Skeletal muscle tissue (tissue), 4 donors: ENCODE results near the gene PLCB2. TPM values are rescaled to one million over a fixed set of nuclear protein-coding genes. Genes with fewer than 3 reads are reported as not detected.

Source experiments
- H3K27ac ChIP-seq: one replicate; pipeline ENCODE4 v1.7.0; 2013; ENCODE audit warnings: mild to moderate bottlenecking, low read depth, low read length, inconsistent platforms
- H3K27me3 ChIP-seq, 3 donors: one replicate each; pipeline ENCODE4 v1.7.0; 2013; ENCODE audit warnings: low read length in 3 of 3; ENCODE audit not compliant: control insufficient read depth in 3 of 3, insufficient read depth in 3 of 3
- H3K36me3 ChIP-seq, 3 donors: one replicate each; pipeline ENCODE4 v1.7.0; 2013; ENCODE audit warnings: low read length in 3 of 3; ENCODE audit not compliant: control insufficient read depth in 3 of 3, insufficient read depth in 3 of 3
- H3K4me1 ChIP-seq, 3 donors: one replicate each; pipeline ENCODE4 v1.7.0; 2013; ENCODE audit warnings: low read length in 3 of 3, mild to moderate bottlenecking in 3 of 3; ENCODE audit not compliant: control insufficient read depth in 3 of 3, insufficient read depth in 3 of 3
- H3K4me3 ChIP-seq, 3 donors: one replicate each; pipeline ENCODE4 v1.7.0; 2013; ENCODE audit warnings: low read length in 3 of 3
- H3K9ac ChIP-seq, 3 donors: one replicate each; pipeline ENCODE4 v1.7.0; 2013; ENCODE audit warnings: low read length in 3 of 3, mild to moderate bottlenecking in 3 of 3, moderate library complexity in 2 of 3, low read depth in 1 of 3
- H3K9me3 ChIP-seq, 3 donors: one replicate each; pipeline ENCODE4 v1.7.0; 2013; ENCODE audit warnings: low read length in 3 of 3; ENCODE audit not compliant: control insufficient read depth in 3 of 3
- total RNA-seq: library from RNA; depleted of rRNA; stranded (reverse); fragments of >200 nt; gene quantifications from one replicate; pipeline ENCODE4 v1.2.3, GENCODE V29; 2014
- donor health status: Osteomylitis.

Gene PLCB2
- total RNA-seq, 1 donor from 2014 or later: 3.7 TPM

DNA sequence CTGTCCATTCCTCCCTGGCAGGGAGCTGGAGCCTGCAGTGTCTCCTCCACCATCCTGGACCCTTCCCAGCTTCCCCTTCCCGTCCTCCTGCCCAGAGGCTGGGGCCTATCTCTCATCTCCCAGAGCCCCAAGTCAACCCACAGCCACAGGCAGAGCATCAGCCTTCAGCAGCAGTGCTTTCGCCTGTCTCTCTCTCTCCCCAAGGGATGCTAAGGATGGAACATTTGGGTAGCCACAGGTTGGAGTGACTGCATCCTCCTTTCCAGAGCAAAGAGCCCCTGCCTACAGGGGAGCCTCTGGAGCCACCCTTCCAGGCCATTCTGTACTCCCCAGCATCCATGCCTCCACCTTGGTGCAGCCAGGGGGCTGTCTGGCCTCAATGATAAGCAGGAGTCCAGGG lies 4.2 kb downstream of the PLCB2 start:
- peaks cover 0 to 4% (median 0%) of the 10 kb centered on the region in 3 donors for H3K4me1 ChIP-seq
- H3K27me3 ChIP-seq: peaks cover 0 to 6% (median 0%) of the 10 kb centered on the region in 3 donors
- no peak overlapping the region for H3K9ac ChIP-seq
- peaks cover 0 to 5% (median 0%) of the 10 kb centered on the region in 3 donors for H3K9me3 ChIP-seq
- no peak overlapping the region for H3K4me3 ChIP-seq
- peaks cover 0 to 4% (median 0%) of the 10 kb centered on the region in 3 donors for H3K36me3 ChIP-seq
- no peak overlapping the region for H3K27ac ChIP-seq

DNA sequence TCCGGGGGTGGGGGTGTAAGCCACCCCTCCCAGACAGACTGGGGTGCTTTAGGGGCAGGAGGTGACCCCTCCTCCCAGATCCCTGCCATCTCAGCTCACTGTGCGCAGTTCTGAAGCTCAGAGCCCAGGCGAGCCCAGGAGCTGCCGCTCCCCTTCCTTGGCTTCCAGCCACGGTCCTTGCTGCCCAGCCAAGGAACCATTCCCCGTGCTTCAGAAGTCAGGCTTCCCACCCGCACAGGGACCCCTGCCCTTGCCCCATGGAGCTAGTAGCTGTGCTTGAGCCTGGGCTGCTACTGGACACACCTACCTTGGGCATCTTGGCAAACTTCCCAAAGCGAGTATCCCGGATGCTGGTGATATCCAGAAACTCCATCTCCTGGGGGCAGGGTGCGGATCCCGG lies 4.8 kb downstream of the PLCB2 start:
- Histone ChIP-seq H3K36me3 (peaks cover 0 to 4% (median 0%) of the 10 kb centered on the region in 3 donors), H3K9ac (no peak overlapping the region), H3K4me3 (no peak overlapping the region), H3K27ac (no peak overlapping the region), H3K4me1 (peaks cover 0 to 4% (median 0%) of the 10 kb centered on the region in 3 donors), H3K27me3 (peaks cover 0 to 6% (median 0%) of the 10 kb centered on the region in 3 donors), H3K9me3 (peaks cover 0 to 5% (median 0%) of the 10 kb centered on the region in 3 donors)

DNA sequence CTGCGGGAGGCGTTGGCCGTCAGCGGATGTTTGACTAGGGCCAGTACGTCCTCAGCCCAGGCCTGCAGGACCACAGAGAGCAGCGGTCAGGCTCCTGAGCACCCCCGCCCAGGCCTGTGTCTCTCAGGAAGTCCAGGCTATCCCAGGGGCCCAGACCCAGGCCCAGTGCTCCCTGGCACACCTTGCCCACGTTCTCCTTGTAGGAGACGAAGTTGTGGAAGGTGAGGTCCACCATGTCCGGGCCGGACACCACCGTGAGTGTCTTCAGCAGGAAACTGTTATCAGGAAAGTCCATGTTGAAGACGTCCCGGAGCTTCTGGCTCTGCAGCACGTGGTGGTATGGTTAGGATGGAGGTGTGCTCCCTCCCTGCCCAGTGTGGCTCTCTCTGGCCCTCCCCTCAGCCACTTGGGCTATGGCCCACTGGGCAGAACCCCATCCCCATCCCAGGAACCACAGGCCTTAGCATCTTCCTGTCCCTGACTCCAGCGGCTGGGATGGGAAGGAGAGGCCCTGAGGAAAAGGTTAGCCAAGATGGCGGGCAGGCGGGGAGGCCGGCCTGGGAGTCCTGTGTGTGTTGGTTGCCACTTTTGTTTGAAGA lies 5.3 kb downstream of the PLCB2 start:
- Histone ChIP-seq H3K27me3 (peaks cover 0 to 6% (median 0%) of the 10 kb centered on the region in 3 donors), H3K9me3 (peaks cover 0 to 5% (median 0%) of the 10 kb centered on the region in 3 donors), H3K4me3 (no peak overlapping the region), H3K27ac (no peak overlapping the region), H3K9ac (no peak overlapping the region), H3K4me1 (peaks cover 0 to under 1% (median 0%) of the 10 kb centered on the region in 3 donors), H3K36me3 (peaks cover 0 to 4% (median 0%) of the 10 kb centered on the region in 3 donors)

DNA sequence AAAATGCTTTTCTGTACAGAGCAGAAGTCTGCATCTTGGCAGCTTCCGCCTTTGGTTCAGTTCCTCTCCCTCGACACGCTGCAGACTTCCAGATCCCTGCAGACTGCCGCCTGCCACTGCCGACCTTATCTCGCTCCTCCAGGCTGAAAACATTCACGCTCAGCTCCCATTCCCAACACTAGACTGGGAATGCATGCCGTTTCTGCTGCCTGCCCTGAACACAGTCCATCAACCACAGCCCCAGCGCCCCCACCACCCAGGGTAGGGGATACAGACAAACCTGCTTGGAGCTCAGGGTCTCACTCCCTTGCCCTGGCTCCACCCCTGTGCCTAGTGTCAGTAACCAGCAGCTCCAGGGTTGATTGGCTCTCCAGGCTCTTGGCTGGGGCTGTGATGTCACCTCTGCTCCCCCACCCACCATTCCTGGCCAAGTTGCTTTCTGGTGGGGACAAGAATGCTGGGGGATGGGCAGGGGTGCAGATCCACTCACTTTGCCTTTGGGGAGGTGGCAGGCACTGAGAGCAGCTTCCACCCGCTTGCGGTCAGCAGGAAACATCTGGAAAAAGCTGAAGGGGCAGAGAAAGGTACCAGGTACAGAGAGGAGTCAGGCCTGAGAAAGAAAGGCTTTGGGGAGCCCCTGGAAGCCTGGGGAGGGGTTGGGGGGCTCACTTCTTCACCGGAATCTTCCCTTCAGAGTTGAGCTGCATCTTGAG lies 6.1 kb downstream of the PLCB2 start:
- no peak overlapping the region for H3K4me3 ChIP-seq
- peaks cover 0 to 6% (median 0%) of the 10 kb centered on the region in 3 donors for H3K27me3 ChIP-seq
- no peak overlapping the region for H3K27ac ChIP-seq
- H3K9me3 ChIP-seq: peaks cover 0 to 5% (median 0%) of the 10 kb centered on the region in 3 donors
- H3K36me3 ChIP-seq: peaks cover 0 to 4% (median 0%) of the 10 kb centered on the region in 3 donors
- H3K4me1 ChIP-seq: no peaks in the 10 kb centered on the region
- no peak overlapping the region for H3K9ac ChIP-seq

DNA sequence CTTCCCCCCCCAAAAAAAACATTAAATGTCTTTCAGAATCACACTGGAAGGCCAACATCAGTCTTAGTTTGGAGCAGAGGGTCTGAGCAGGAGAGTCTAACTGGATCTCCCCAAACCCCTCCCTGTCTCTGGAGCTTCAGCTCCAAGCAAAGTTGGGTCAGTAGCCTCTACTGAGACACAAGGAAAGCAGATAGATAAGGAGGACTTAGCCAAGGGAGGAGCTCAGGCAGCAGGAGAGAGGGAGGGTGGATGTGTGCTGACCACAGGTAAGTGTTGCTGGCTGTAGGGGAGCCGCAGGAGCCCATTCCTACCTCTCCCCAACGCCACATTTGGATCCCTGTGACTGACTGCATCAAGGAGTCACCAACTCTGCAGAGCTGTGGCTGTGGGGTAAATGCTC lies 7.0 kb downstream of the PLCB2 start:
- Histone ChIP-seq H3K36me3 (peaks cover 0 to 4% (median 0%) of the 10 kb centered on the region in 3 donors), H3K9ac (no peak overlapping the region), H3K27ac (no peak overlapping the region), H3K9me3 (peaks cover 0 to 5% (median 0%) of the 10 kb centered on the region in 3 donors), H3K27me3 (peaks cover 0 to 6% (median 1%) of the 10 kb centered on the region in 3 donors), H3K4me1 (peaks cover 0 to 4% (median 1%) of the 10 kb centered on the region in 3 donors), H3K4me3 (no peak overlapping the region)

DNA sequence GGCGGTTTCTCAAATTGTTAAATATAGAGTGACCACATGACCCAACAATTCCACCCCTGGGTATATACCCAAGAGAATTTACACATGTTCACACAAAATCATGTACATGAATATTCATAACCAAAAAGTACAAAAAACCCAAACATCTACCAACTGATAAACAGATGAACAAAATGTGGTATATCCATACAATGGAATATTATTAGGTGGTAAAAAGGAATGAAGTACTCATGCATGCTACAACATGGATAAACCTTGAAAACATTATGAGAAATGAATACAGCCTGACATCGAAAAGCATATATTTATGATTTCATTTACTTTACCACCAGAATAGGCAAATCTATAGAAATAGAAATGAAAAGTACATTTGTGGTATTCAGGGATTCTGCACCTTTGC lies 7.4 kb downstream of the PLCB2 start:
- Histone ChIP-seq H3K9me3 (peaks cover 0 to 5% (median 0%) of the 10 kb centered on the region in 3 donors), H3K27ac (no peak overlapping the region), H3K36me3 (peaks cover 0 to 4% (median 0%) of the 10 kb centered on the region in 3 donors), H3K9ac (no peak overlapping the region), H3K4me3 (no peak overlapping the region), H3K4me1 (peaks cover 3 to 8% (median 5%) of the 10 kb centered on the region in 3 donors), H3K27me3 (peaks cover 0 to 6% (median 5%) of the 10 kb centered on the region in 3 donors)

DNA sequence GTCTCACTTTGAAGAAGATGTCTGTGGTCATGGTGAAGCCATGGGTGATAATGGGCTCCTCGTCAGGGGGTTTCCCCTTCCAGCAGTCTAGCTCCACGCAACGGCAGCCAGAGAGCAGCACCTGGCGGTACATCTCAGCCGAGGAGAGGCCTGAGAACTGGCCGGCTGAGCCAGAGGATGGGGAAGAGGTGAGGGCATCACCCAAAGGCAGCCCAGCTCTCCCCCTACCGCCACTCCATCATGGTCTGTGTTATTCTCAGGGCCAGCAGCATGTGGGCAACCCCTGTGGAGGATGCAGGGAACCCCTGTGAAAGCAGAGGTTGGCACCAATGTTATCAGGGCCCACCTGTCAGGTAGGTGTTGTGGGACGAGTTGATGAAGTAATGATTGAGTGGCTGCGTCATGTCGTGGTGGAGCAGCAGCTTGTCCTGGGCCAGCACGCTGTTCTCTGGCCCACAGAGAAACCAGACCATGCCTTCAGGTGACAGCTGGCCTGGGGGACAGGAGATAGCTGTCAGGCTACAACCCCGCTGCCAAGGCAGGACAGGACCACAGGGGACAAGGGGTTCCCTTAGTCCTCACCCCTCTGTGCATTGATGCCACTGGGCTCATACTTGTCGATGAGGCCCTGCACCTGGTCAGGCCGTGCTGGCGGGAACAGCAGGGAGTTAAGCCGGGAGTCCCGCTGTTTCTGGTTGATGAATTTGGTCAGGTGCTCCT lies 9.4 kb downstream of the PLCB2 start:
- Histone ChIP-seq H3K4me3 (no peak overlapping the region), H3K9ac (no peak overlapping the region), H3K4me1 (peaks cover 3 to 10% (median 5%) of the 10 kb centered on the region in 3 donors), H3K9me3 (peaks cover 0 to 5% (median 0%) of the 10 kb centered on the region in 3 donors), H3K27ac (no peak overlapping the region), H3K27me3 (peaks cover 0 to 7% (median 5%) of the 10 kb centered on the region in 3 donors), H3K36me3 (peaks cover 0 to 4% (median 0%) of the 10 kb centered on the region in 3 donors)

DNA sequence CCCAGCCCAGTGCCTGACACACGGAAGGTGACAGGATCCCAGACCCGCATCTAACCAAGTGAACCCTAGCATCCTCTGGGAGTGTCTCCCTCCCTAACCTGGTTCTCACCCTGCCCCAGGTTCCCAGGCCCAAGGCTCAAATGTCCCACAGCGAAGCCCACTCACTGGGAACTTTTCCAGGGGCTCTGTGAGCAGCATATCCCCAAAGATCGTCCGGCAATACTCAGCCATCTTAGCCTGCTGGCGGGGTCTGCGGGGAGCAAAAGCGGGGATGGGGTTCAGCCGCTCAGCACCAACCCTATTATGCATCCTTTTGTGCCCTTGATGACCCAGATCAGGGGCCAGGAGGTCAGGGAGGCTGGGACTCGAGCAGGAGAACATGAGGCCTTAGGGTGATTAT lies 10.4 kb downstream of the PLCB2 start:
- H3K4me3 ChIP-seq: no peak overlapping the region
- peaks cover 0 to 4% (median 0%) of the 10 kb centered on the region in 3 donors for H3K36me3 ChIP-seq
- H3K27ac ChIP-seq: no peak overlapping the region
- peaks cover under 1 to 7% (median 5%) of the 10 kb centered on the region in 3 donors for H3K27me3 ChIP-seq
- peaks cover 3 to 10% (median 5%) of the 10 kb centered on the region in 3 donors for H3K4me1 ChIP-seq
- H3K9me3 ChIP-seq: peaks cover 0 to 5% (median 0%) of the 10 kb centered on the region in 3 donors
- no peak overlapping the region for H3K9ac ChIP-seq

DNA sequence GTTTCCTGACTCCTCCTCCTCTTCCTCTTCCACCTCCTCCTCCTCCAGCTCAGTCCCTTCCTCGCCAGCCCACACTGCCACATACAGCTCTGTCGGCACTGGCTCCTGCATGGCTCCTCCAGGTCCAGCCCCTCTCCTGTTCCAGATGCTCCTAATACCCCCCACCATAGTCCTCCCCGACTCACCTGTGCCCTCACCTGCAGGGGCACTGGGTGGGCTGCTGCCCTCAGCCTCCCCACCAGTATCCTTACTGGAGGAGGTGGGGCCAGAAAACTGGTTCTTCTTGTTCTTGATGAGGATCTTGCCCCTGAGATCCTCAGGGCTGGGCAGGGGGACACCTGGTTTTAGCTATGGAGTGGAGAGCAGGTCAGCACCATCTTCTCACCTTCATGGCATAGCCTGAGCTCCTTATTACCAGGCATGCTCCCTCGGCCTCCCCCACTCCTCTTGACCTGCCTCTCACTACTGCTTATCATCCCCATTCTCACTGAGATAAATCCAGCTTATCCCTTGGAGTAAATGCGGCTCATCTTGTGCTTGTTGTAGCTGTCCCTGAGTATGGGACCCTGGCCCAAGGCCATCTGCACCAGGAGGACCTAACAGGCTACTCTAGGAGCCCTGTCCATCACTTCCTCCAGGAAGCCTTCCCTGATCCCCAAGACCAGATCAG lies 11.0 kb downstream of the PLCB2 start:
- H3K27me3 ChIP-seq: peaks cover 7 to 11% (median 11%) of the 10 kb centered on the region in 3 donors
- H3K4me3 ChIP-seq: no peak overlapping the region
- peaks cover 3 to 10% (median 5%) of the 10 kb centered on the region in 3 donors for H3K4me1 ChIP-seq
- H3K9ac ChIP-seq: no peak overlapping the region
- peaks cover 0 to 5% (median 0%) of the 10 kb centered on the region in 3 donors for H3K9me3 ChIP-seq
- H3K36me3 ChIP-seq: peaks cover 0 to 4% (median 0%) of the 10 kb centered on the region in 3 donors
- no peak overlapping the region for H3K27ac ChIP-seq
